HEK293T (cell line): ENCODE results near the gene DUS1L.

ENCODE experiments used
- BHLHE40 ChIP-seq: fragments of 450-650 bp; IDR thresholded peaks from 2 replicates; pipeline ENCODE4 v1.6.1; 2016; ENCODE audit warnings: mild to moderate bottlenecking, moderate library complexity, borderline replicate concordance
- CTBP1 ChIP-seq: fragments of 450-650 bp; IDR thresholded peaks from 2 replicates; pipeline ENCODE4 v1.6.1; 2016; ENCODE audit warnings: borderline replicate concordance
- ELF4 ChIP-seq: fragments of 450-650 bp; IDR thresholded peaks from 2 replicates; pipeline ENCODE4 v1.6.1; 2017; ENCODE audit warnings: antibody characterized with exemption
- FOXK2 ChIP-seq: fragments of 450-650 bp; IDR thresholded peaks from 2 replicates; pipeline ENCODE4 v1.6.1; 2016; ENCODE audit warnings: mild to moderate bottlenecking
- FOXM1 ChIP-seq: fragments of 450-650 bp; IDR thresholded peaks from 2 replicates; pipeline ENCODE4 v1.6.1; 2017; ENCODE audit warnings: mild to moderate bottlenecking, borderline replicate concordance
- L3MBTL2 ChIP-seq: fragments of 450-650 bp; conservative IDR thresholded peaks from 2 replicates; pipeline ENCODE4 v1.6.1; 2016; ENCODE audit warnings: mild to moderate bottlenecking
- SP1 ChIP-seq: fragments of 450-650 bp; IDR thresholded peaks from 2 replicates; pipeline ENCODE4 v1.6.1; 2017

GRCh38 chr17:82110298-82110697 lies 44.7 kb upstream of the DUS1L start:
- no peak for TF ChIP-seq FOXM1
- no peak for TF ChIP-seq BHLHE40
- no peak for TF ChIP-seq L3MBTL2
- TF ChIP-seq ELF4 = no peak
- TF ChIP-seq CTBP1 = no peak
- TF ChIP-seq FOXK2 = no peak
- no peak for TF ChIP-seq SP1
